ENCODE results near the gene UAP1L1. TPM values are rescaled to one million over a fixed set of nuclear protein-coding genes. Genes with fewer than 3 reads are reported as not detected.
"Not testable (repeated sequence)": the region's sequence is repeated elsewhere in the genome, so short reads cannot be mapped to it uniquely, and the experiment has no call there.

The UAP1L1 gene
- total RNA-seq, 1 donor from 2014 or later: 2.1 TPM

- H3K4me3 ChIP-seq (ENCODE audit: low read depth, low read length): no peak overlapping the region
- TF ChIP-seq CTCF (conservative IDR thresholded peaks at IDR 0.05; ENCODE audit: low read depth, low read length): no peak
- no peak for DNase-seq (ENCODE audit: low read depth)
These were observed 18.6 kb upstream of the UAP1L1 start for GRCh38 chr9:137058521-137059234.

GRCh38 chr9:137062384-137062783 is 14.9 kb upstream of the UAP1L1 start:
- DNase-seq (ENCODE audit: low read depth): no peak
- TF ChIP-seq CTCF (conservative IDR thresholded peaks at IDR 0.05; ENCODE audit: low read depth, low read length): no peak
- no peak overlapping the region for H3K4me3 ChIP-seq (ENCODE audit: low read depth, low read length)

- DNase-seq (ENCODE audit: low read depth); H3K4me3 ChIP-seq (ENCODE audit: low read depth, low read length): not testable (repeated sequence)
These were observed 14.5 kb upstream of the UAP1L1 start for GRCh38 chr9:137062798-137063197.

GRCh38 chr9:137063311-137064026 is 13.8 kb upstream of the UAP1L1 start:
- no peak for TF ChIP-seq CTCF (conservative IDR thresholded peaks at IDR 0.05; ENCODE audit: low read depth, low read length)
- H3K4me3 ChIP-seq (ENCODE audit: low read depth, low read length): no peak overlapping the region
- no peak for DNase-seq (ENCODE audit: low read depth)

GRCh38 chr9:137064027-137064879 is 13.1 kb upstream of the UAP1L1 start:
- peak; percentile 79 for TF ChIP-seq CTCF (conservative IDR thresholded peaks at IDR 0.05; ENCODE audit: low read depth, low read length)
- no peak for DNase-seq (ENCODE audit: low read depth)
- H3K4me3 ChIP-seq (ENCODE audit: low read depth, low read length): no peak overlapping the region

GRCh38 chr9:137064880-137065164 is 12.5 kb upstream of the UAP1L1 start:
- TF ChIP-seq CTCF (conservative IDR thresholded peaks at IDR 0.05; ENCODE audit: low read depth, low read length): no peak
- DNase-seq (ENCODE audit: low read depth): no peak
- no peak overlapping the region for H3K4me3 ChIP-seq (ENCODE audit: low read depth, low read length)

- no peak for TF ChIP-seq CTCF (conservative IDR thresholded peaks at IDR 0.05; ENCODE audit: low read depth, low read length)
- H3K4me3 ChIP-seq (ENCODE audit: low read depth, low read length): no peak overlapping the region
- no peak for DNase-seq (ENCODE audit: low read depth)
These were observed 11.9 kb upstream of the UAP1L1 start for GRCh38 chr9:137065336-137065967.
